K562 (cell line): ENCODE results near the gene CHSY1. TPM values are rescaled to one million over a fixed set of nuclear protein-coding genes. Genes with fewer than 3 reads are reported as not detected.

Source experiments
- ATAC-seq: fragments of 200-7000 bp; cut with Tn5 transposase; 3 replicates; pipeline ENCODE4 v1.9.1; 2020; ENCODE audit warnings: moderate library complexity
- BruUV-seq: library from RNA; stranded (reverse); fragments of 400-500 nt; replicated peaks from 2 replicates; lab custom pipeline; 2021; lab: Mats Ljungman, UMichigan
- CTCF ChIA-PET: fragments of 300-600 bp; formaldehyde crosslinking; extraction: SDS; loops from one replicate; lab custom pipeline; 2021; ENCODE audit warnings: low intra/inter-chr PET ratio; lab: Yijun Ruan, JAX
- POLR2A ChIA-PET: fragments of 300-600, 350-650 bp; sonication (Branson Sonifier 250); formaldehyde crosslinking; extraction: SDS; loops from one replicate; lab custom pipeline; 2021; ENCODE audit warnings: antibody characterized with exemption, inconsistent platforms; lab: Yijun Ruan, JAX
- DNase-seq, 4 experiments: peaks; one replicate each; pipeline versions ENCODE4 v3.0.0 to v3.0.0-alpha.2; 2011 to 2018; ENCODE audit warnings: low spot score in 3 of 4, mixed read lengths in 3 of 4; ENCODE audit errors: extremely low read depth in 1 of 4
- FAIRE-seq: peaks from 2 replicates; lab custom pipeline; 2011; peaks lifted over from hg19 to GRCh38; lab: Jason Lieb, UNC
- H2AFZ ChIP-seq: 2 replicates; pipeline ENCODE4 v1.6.0; 2011; ENCODE audit warnings: low read depth, low read length, control low read depth, inconsistent platforms
- H3K27ac ChIP-seq: fragments of 200-600 bp; 3 replicates; pipeline ENCODE4 v1.8.0; 2011; ENCODE audit warnings: low read depth, mild to moderate bottlenecking, control low read depth, inconsistent platforms, low read length, moderate library complexity, mixed read lengths; ENCODE audit errors: extremely low read depth
- H3K27me3 ChIP-seq, 2 experiments: fragments of 300-600 bp in 1 of 2; 2 replicates in 1 of 2; 3 replicates in 1 of 2; pipeline versions ENCODE4 v1.6.0 to v1.8.0; 2011; ENCODE audit warnings: inconsistent platforms in 2 of 2, low read length in 2 of 2, mild to moderate bottlenecking in 1 of 2, mixed read lengths in 1 of 2, moderate library complexity in 1 of 2; ENCODE audit not compliant: control insufficient read depth in 2 of 2, insufficient read depth in 2 of 2
- H3K36me3 ChIP-seq: fragments of 300-600 bp; 3 replicates; pipeline ENCODE4 v1.8.0; 2011; ENCODE audit warnings: mild to moderate bottlenecking, low read length, inconsistent platforms; ENCODE audit not compliant: control insufficient read depth, insufficient read depth
- H3K4me1 ChIP-seq, 2 experiments: fragments of 200-600 bp in 1 of 2; replicated peaks in 1 of 2; 2 replicates in 1 of 2; 3 replicates in 1 of 2; pipeline versions ENCODE4 v1.5.1 to v1.8.0; 2011; ENCODE audit warnings: inconsistent platforms in 2 of 2, low read length in 2 of 2, mild to moderate bottlenecking in 1 of 2, mixed read lengths in 1 of 2, moderate library complexity in 1 of 2; ENCODE audit not compliant: control insufficient read depth in 2 of 2, insufficient read depth in 2 of 2
- H3K4me2 ChIP-seq: 2 replicates; pipeline ENCODE4 v1.6.1; 2011; ENCODE audit warnings: low read length, control low read depth, inconsistent platforms, mixed read lengths; ENCODE audit not compliant: insufficient read depth
- H3K4me3 ChIP-seq: fragments of 200-600 bp; sonication (generic), shearing (Covaris generic); 2 replicates; pipeline ENCODE4 v1.5.1; 2016; ENCODE audit warnings: control low read depth, inconsistent platforms
- H3K79me2 ChIP-seq: fragments of 200-600 bp; 3 replicates; pipeline ENCODE4 v1.8.0; 2011; ENCODE audit warnings: low read length, inconsistent platforms; ENCODE audit not compliant: control insufficient read depth, insufficient read depth
- H3K9ac ChIP-seq, 2 experiments: 2 replicates each; pipeline versions ENCODE4 v1.6.0 to v1.6.1; 2011; ENCODE audit warnings: low read depth in 2 of 2, low read length in 2 of 2, control low read depth in 1 of 2, inconsistent platforms in 1 of 2, mild to moderate bottlenecking in 1 of 2, mixed read lengths in 1 of 2; ENCODE audit not compliant: insufficient read depth in 1 of 2
- H3K9me1 ChIP-seq: one replicate; pipeline ENCODE4 v1.6.0; 2011; ENCODE audit warnings: inconsistent platforms, mild to moderate bottlenecking, low read length, moderate library complexity; ENCODE audit not compliant: control insufficient read depth, insufficient read depth
- H3K9me3 ChIP-seq: replicated peaks from 2 replicates; pipeline ENCODE4 v1.5.1; 2011; ENCODE audit warnings: low read depth, low read length, inconsistent platforms; ENCODE audit not compliant: control insufficient read depth, insufficient read depth
- H4K20me1 ChIP-seq: replicated peaks from 2 replicates; pipeline ENCODE4 v1.6.1; 2011; ENCODE audit warnings: low read length, inconsistent platforms, mixed read lengths; ENCODE audit not compliant: control insufficient read depth, insufficient read depth
- KDM1A ChIP-seq, 2 experiments: fragments of 450-650 bp; IDR thresholded peaks; 2 replicates each; pipeline ENCODE4 v1.6.1; 2016; ENCODE audit warnings: mild to moderate bottlenecking in 2 of 2
- MCM7 ChIP-seq, 2 experiments: fragments of 450-650 bp; IDR thresholded peaks; 2 replicates each; pipeline ENCODE4 v1.6.1; 2016 to 2018
- NR3C1 ChIP-seq: sonication (generic); formaldehyde crosslinking; IDR thresholded peaks from 2 replicates; pipeline ENCODE4 v1.8.1; 2022; ENCODE audit warnings: missing genetic modification reagents
- RCOR1 ChIP-seq, 2 experiments: IDR thresholded peaks; 2 replicates each; pipeline ENCODE4 v1.6.1; 2012; ENCODE audit warnings: low read depth in 2 of 2, low read length in 2 of 2, borderline replicate concordance in 1 of 2, improper control_type of control experiment in 1 of 2
- ZFX ChIP-seq: sonication (generic); formaldehyde crosslinking; IDR thresholded peaks from 2 replicates; pipeline ENCODE4 v1.8.0; 2022; ENCODE audit warnings: mild to moderate bottlenecking, missing genetic modification reagents, moderate library complexity
- WGBS: fragments of 100-300 bp; shearing (Covaris generic); methylation state at CpG from one replicate; pipeline ENCODE4 v1.1.6; 2016; ENCODE audit warnings: low coverage, mixed read lengths; ENCODE audit not compliant: insufficient coverage; ENCODE audit errors: missing lambda C conversion rate; 5-methylcytosine and 5-hydroxymethylcytosine counted together
- in situ Hi-C: fragments of 300-500 bp; cut with MboI; formaldehyde crosslinking; loops from 4 replicates; pipeline ENCODE4 v1.15.0; 2018; ENCODE audit warnings: inconsistent platforms, mixed read lengths
- intact Hi-C: fragments of 100-400 bp; cut with micrococcal nuclease; formaldehyde crosslinking; loops from 2 replicates; pipeline ENCODE4 v1.14.2; 2022
- polyA plus RNA-seq, 8 experiments: library from polyadenylated mRNA; depleted of rRNA in 4 of 8; stranded (reverse) in 5 of 8; unstranded in 3 of 8; fragments of >200 nt; fragmentation: Nextera tagmentation in 2 of 8; fragmentation: Illumina TruSeq in 1 of 8; extraction: Ambion mirVana in 2 of 8; extraction: Trizol in 1 of 8; gene quantifications; 2 replicates each; pipeline versions ENCODE4 v1.2.1 to v1.2.3, GENCODE V29; 2011 to 2014; ENCODE audit warnings: inconsistent platforms in 1 of 8, missing spikeins in 1 of 8
- total RNA-seq, 7 experiments: library from RNA; depleted of rRNA in 6 of 7; stranded (reverse); fragments of >200 nt in 6 of 7; fragmentation: Illumina TruSeq in 2 of 7; extraction: Trizol in 2 of 7; gene quantifications; 2 replicates each; pipeline versions ENCODE4 v1.2.1 to v1.2.3, GENCODE V29; 2011 to 2021; ENCODE audit warnings: low replicate concordance in 1 of 7
- TF ChIP-seq, protein P1 (sequence below): fragments of 150-350 bp; IDR thresholded peaks from 2 replicates; pipeline ENCODE4 v1.6.1; 2014; ENCODE audit warnings: low read depth, mild to moderate bottlenecking, low read length, borderline replicate concordance

Gene CHSY1
- total and polyA plus RNA-seq, 9 of the 15 experiments (the other 6 are each of a cell fraction or from before 2014, with no cell fraction given) = 7.0 to 16.4 (median 13.4) TPM

GRCh38 chr15:101293122-101293521, 41.3 kb upstream of the CHSY1 start:
- peak overlapping the region; percentile 88 to 94; a peak in 3 of 4 replicates for H3K9ac ChIP-seq
- peaks cover 52% of the 10 kb centered on the region for H3K36me3 ChIP-seq
- CTCF ChIA-PET = no interaction called here
- no peaks in the 10 kb centered on the region for H3K27me3 ChIP-seq
- BruUV-seq = no TSS peak
- 18% methylated on average over 10 of the region's 10 CpGs for WGBS
- FAIRE-seq = no peak
- in situ Hi-C loops = loop anchor here (5.0 kb wide), 1 partner anchor 359 kb away; the partner anchor contains the start of gene TM2D3
- POLR2A ChIA-PET = interaction anchor here (0.5 to 3.7 kb wide), 7 partner anchors 8 to 360 kb away, joined by 3 to 25 read pairs (median 3); no protein-coding TSS in a partner anchor
- no peak for TF ChIP-seq NR3C1 (CRISPR knock-in tag)
- 0 out of 4 replicates have a peak, but pooled peaks of 1 of the 2 experiments have one; percentile 15 for TF ChIP-seq KDM1A (IDR thresholded peaks at IDR 0.05)
- TF ChIP-seq MCM7 (IDR thresholded peaks at IDR 0.05) = no peak
- peak in 1 of 2 experiments; percentile 13; a peak in 1 of 4 replicates for TF ChIP-seq RCOR1 (IDR thresholded peaks at IDR 0.05; ENCODE audit: borderline replicate concordance in 1 of 2, low read depth in 2 of 2, low read length in 2 of 2)
- TF ChIP-seq, protein P1, sequence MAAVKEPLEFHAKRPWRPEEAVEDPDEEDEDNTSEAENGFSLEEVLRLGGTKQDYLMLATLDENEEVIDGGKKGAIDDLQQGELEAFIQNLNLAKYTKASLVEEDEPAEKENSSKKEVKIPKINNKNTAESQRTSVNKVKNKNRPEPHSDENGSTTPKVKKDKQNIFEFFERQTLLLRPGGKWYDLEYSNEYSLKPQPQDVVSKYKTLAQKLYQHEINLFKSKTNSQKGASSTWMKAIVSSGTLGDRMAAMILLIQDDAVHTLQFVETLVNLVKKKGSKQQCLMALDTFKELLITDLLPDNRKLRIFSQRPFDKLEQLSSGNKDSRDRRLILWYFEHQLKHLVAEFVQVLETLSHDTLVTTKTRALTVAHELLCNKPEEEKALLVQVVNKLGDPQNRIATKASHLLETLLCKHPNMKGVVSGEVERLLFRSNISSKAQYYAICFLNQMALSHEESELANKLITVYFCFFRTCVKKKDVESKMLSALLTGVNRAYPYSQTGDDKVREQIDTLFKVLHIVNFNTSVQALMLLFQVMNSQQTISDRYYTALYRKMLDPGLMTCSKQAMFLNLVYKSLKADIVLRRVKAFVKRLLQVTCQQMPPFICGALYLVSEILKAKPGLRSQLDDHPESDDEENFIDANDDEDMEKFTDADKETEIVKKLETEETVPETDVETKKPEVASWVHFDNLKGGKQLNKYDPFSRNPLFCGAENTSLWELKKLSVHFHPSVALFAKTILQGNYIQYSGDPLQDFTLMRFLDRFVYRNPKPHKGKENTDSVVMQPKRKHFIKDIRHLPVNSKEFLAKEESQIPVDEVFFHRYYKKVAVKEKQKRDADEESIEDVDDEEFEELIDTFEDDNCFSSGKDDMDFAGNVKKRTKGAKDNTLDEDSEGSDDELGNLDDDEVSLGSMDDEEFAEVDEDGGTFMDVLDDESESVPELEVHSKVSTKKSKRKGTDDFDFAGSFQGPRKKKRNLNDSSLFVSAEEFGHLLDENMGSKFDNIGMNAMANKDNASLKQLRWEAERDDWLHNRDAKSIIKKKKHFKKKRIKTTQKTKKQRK = no peak
- no peak for TF ChIP-seq ZFX (CRISPR knock-in tag)
- TF ChIP-seq, all 486 proteins: peak for 2
- Histone ChIP-seq H3K9me3 (no peaks in the 10 kb centered on the region), H3K4me2 (peak overlapping the region; percentile 93), H3K4me3 (peak overlapping the region; percentile 96), H4K20me1 (peaks cover 17% of the 10 kb centered on the region), H3K4me1 (peaks cover 7 to 9% of the 10 kb centered on the region in 2 experiments; a peak in 2 of 5 replicates), H3K27ac (peak overlapping the region; percentile 92; the same call in 1 of the 3 replicates), H3K9me1 (no peaks in the 10 kb centered on the region), H2AFZ (no peak overlapping the region), H3K79me2 (peaks cover 85% of the 10 kb centered on the region)
- DNase-seq (no peak), ATAC-seq (no peak)
- intact Hi-C loops = no loop called here
